Motor neuron (in vitro differentiated cells): Measurements from ENCODE around the gene WASHC4. TPM values are rescaled to one million over a fixed set of nuclear protein-coding genes. Genes with fewer than 3 reads are reported as not detected.

ENCODE experiments used
- ATAC-seq, 8 experiments: fragments of 200-7000 bp; cut with Tn5 transposase; replicated peaks in 6 of 8; 2 replicates each; pipeline ENCODE4 v1.8.0; 2021; ENCODE audit warnings: mild to moderate bottlenecking in 8 of 8, moderate library complexity in 8 of 8
- H3K27ac ChIP-seq, 2 donors: fragments of 250-450 bp; sonication (Bioruptor Pico); 2 replicates each; pipeline ENCODE4 v1.9.0; 2021; ENCODE audit warnings: antibody characterized with exemption in 2 of 2, mild to moderate bottlenecking in 2 of 2, moderate library complexity in 1 of 2
- H3K4me1 ChIP-seq, 2 donors: fragments of 250-450 bp; sonication (Bioruptor Pico); replicated peaks in 1 of 2; 2 replicates each; pipeline ENCODE4 v1.6.1; 2021; ENCODE audit warnings: antibody characterized with exemption in 2 of 2, mild to moderate bottlenecking in 2 of 2, moderate library complexity in 1 of 2
- H3K4me3 ChIP-seq, 5 donors: fragments of 250-450 bp; sonication (Bioruptor Pico); 2 replicates each; pipeline ENCODE4 v1.9.0; 2021; ENCODE audit warnings: antibody characterized with exemption in 5 of 5, mild to moderate bottlenecking in 5 of 5, moderate library complexity in 4 of 5
- WGBS, 10 experiments: fragments of 450-650 bp; shearing (Covaris generic); methylation state at CpG; one replicate each; pipeline ENCODE4 v1.0.0; 2022; 5-methylcytosine and 5-hydroxymethylcytosine counted together
- in situ Hi-C, 9 experiments: fragments of 400-800 bp; cut with MboI; loops; one replicate each; pipeline ENCODE4 v1.15.0; 2021; ENCODE audit warnings: low sequenced_read_pairs in 9 of 9, low pct_unique_long_range_greater_than_20kb in 2 of 9; ENCODE audit not compliant: unreplicated experiment in 9 of 9
- total RNA-seq, 8 experiments: library from RNA; unstranded; fragments of 300-600 nt; gene quantifications; 2 replicates each; pipeline versions ENCODE4 v1.2.3 to v1.2.4, GENCODE V29; 2022

The WASHC4 gene
- total RNA-seq, 8 experiments from 2014 or later, result 29.1 to 88.6 (median 37.5) TPM

DNA sequence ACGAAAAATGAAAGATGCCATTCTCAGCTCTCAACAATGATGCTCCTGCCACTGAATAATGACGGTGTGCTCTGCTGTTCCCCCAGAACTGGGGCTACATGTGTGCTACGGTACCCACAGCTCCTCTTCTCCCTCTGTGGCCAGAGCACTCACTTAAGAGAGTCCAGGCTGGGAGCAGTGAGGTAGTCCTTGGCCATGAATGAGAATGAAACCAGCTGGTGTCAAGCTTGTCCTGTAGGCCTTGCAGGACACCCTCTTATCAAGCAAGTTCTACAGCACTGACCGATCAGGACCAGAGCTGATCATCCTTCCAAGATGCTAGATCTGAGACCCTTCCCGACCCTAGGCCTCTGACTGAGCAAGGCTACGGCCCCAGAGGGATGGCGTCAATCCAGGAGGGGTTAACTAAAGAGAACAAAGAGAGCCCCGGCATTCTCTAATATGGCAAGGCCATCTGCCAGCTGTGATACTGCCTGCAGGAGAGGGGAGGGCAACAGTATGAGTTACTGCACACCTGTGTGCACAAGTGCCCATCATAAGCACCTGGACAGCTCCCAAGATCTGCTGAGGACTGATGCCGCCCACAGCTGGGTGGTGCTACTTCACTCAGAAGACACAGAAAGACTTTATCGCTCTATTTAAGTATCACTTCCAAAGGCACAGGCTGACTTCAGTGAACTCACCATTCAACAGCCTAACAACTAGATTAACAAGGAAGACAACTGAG is 98.0 kb downstream of the WASHC4 start:
- ATAC-seq, result no peak
- peaks cover 0 to 7% of the 10 kb centered on the region in 2 donors for H3K4me1 ChIP-seq
- no peak overlapping the region for H3K27ac ChIP-seq
- in situ Hi-C loops, result loop anchor here in 2 of 9 experiments (25.0 kb wide), 1 partner anchor 182 kb away; no protein-coding TSS in a partner anchor
- 26 to 100% (median 97%) methylated on average over 1 to 7 of the region's 10 CpGs; no CpG with 5 or more reads in 1 of the 10 experiments for WGBS, 10 experiments
- no peak overlapping the region for H3K4me3 ChIP-seq

DNA sequence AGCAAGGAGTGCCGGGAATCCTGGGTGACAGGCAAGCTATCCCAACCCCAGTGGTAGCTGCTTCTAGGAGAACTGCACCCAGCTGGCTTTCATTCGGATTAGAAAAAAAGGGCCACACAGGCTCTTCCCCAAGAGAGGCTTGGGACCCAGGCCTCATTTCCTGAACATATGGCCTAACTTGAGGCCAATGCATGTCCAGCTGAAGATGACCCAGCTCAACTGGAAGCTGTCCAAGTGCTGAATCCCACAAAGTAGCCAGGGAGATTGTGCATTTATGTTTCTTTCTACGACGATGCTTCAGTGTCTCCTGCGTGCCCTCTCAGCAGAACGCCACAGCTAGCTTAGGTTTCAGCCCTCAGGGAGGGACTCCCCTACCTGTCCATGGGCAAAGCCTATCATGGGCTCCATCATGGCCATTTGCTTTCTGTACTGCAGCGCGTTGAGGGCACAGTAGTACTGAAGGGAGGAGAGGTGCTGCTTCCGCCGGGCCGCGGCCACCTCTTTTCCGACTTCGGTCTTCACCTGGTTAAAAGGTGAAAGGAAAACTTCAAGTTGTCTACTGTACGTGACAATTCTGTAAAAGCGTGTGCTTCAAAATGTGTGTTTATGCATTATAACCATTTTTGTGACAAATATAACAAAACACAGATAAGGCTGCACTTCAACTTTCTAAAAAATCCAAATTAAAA is 99.3 kb downstream of the WASHC4 start:
- in situ Hi-C loops, result loop anchor here in 2 of 9 experiments (25.0 kb wide), 1 partner anchor 180 kb away; no protein-coding TSS in a partner anchor
- 93 to 100% (median 100%) methylated on average over 1 to 10 of the region's 16 CpGs; no CpG with 5 or more reads in 2 of the 10 experiments for WGBS, 10 experiments
- ATAC-seq, result no peak
- H3K4me3 ChIP-seq, result no peak overlapping the region
- H3K27ac ChIP-seq, result no peak overlapping the region
- peaks cover 0 to 7% of the 10 kb centered on the region in 2 donors for H3K4me1 ChIP-seq

DNA sequence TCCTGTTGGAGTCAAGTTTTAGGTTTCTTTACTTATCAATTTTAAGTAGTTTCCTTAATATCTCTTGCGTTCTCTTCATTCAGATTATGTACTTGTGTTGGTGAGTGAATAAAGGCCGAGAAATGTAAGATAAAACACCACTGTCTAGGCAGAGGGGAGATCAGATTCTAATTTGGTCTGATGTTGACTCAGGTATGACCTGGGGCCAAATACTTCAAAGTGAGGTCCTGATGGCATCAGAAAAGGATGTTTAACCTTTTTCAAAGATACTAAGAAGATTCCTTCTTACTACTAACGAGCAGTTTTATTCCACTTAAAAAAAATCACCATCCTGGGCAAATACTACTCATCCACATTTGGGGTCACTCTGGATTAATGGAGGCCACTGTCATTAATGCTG is 101.6 kb downstream of the WASHC4 start:
- H3K4me3 ChIP-seq, result no peak overlapping the region
- no peak overlapping the region for H3K27ac ChIP-seq
- ATAC-seq, result no peak
- H3K4me1 ChIP-seq, result no peaks in the 10 kb centered on the region
- whole genome bisulfite sequencing, 10 experiments, result 60 to 100% (median 93%) methylated on average over 2 to 3 of the region's 3 CpGs; no CpG with 5 or more reads in 1 of the 10 experiments
- in situ Hi-C loops, result loop anchor here in 2 of 9 experiments (25.0 kb wide), 1 partner anchor 178 kb away; no protein-coding TSS in a partner anchor

DNA sequence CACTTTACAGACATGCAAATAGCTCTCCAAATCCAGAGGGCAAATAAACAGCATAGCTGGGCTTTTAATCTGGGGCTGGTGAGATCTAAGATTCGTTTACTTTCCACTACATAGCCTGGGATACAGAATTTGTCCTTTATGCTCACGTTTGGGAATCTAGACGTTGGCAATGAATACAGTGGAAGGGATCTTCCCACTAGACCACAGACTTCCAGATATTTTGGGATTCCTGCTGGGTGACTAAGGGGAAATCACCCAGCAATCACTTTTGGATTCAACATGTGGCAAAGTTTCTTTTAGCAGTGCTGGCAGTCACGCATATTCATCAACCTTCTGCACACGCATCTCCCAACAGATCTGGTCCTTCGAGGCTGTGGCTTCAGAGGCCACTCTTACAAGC is 104.9 kb downstream of the WASHC4 start:
- peak in 4 of 8 experiments; percentile 41 to 88 (median 64) for ATAC-seq
- H3K27ac ChIP-seq, result no peak overlapping the region
- in situ Hi-C loops, result loop anchor here in 2 of 9 experiments (25.0 kb wide), 1 partner anchor 175 kb away; no protein-coding TSS in a partner anchor
- WGBS, 10 experiments, result 17 to 80% (median 51%) methylated on average over 1 to 6 of the region's 6 CpGs; no CpG with 5 or more reads in 4 of the 10 experiments
- no peaks in the 10 kb centered on the region for H3K4me1 ChIP-seq
- H3K4me3 ChIP-seq, result no peak overlapping the region

DNA sequence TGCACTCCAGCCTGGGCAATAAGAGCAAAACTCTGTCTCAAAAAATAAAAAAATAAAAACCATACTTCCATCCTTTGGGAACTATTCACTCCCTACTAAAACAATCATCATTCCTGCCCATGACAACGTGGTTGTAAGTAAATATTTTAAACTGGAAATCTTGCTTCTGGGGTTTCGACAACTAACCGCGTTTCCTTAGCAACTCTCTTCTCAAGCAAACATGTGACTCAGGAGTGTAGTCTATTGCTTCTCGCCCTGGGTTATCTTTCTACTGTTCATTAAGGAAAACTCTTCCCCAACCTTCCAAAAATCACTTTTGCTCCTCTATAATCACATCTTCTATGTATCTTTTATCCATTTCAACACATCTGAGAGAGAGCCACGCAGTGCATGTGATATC is 106.6 kb downstream of the WASHC4 start:
- no peaks in the 10 kb centered on the region for H3K4me1 ChIP-seq
- WGBS, 10 experiments, result 42 to 100% (median 93%) methylated on average over 1 to 6 of the region's 6 CpGs
- no peak overlapping the region for H3K4me3 ChIP-seq
- no peak overlapping the region for H3K27ac ChIP-seq
- in situ Hi-C loops, result loop anchor here in 2 of 9 experiments (25.0 kb wide), 1 partner anchor 173 kb away; no protein-coding TSS in a partner anchor
- peak in 1 of 8 experiments; percentile 57 for ATAC-seq

DNA sequence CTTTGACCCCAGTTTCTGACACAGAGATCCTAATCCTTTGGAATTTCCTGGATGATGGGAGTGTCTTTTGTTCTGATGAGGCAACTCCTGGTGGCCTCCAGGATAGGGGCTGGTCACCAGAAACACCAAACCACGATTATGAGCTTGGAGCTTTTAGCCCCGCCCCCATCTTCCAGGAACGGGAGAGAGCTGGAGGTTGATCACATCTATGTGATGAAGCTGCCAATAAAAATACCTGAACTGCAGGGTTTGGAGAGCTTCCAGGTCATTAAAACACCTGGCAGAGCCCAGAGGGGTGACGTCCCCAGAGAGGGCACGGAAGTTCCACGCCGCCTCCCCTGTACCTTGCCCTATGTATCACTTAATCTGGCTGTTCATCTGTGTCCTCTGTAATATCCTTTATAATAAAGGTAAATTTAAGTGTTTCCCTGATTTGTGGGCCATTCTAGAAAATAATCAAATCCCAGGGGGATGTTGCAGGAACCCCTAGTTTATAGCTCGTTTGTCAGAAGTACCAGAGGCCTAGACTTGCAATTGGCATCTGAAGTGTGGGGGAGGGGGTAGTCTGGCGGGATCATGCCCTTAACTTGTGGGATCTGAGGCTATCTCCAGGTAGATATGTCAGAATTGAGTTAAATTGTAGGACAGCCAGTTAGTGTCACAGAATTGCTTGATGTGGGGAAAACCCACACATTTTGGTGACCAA is 107.3 kb downstream of the WASHC4 start:
- no peak for ATAC-seq
- in situ Hi-C loops, result loop anchor here in 2 of 9 experiments (25.0 kb wide), 1 partner anchor 172 kb away; no protein-coding TSS in a partner anchor
- 64 to 100% (median 91%) methylated on average over 1 to 7 of the region's 9 CpGs; no CpG with 5 or more reads in 3 of the 10 experiments for WGBS, 10 experiments
- no peak overlapping the region for H3K4me3 ChIP-seq
- no peaks in the 10 kb centered on the region for H3K4me1 ChIP-seq
- H3K27ac ChIP-seq, result no peak overlapping the region

DNA sequence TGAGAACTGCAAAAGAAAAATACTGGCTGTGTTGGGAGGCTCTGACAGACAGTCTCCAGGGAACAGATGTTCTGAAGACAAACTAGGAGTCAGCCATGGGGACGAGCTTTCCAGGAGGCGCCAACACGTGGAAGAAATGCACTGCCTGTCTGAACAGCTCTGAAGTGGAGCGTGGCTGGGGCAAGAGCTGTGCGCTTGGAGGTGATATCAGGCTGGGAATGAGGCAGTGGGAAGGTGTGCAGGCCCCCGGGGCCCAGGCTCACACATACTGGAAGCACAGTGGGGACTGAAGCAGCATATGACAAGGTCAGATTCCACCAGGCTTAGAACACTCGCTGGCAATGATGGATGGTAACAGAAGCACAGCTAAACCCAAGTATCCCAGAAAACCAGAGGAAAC is 110.9 kb downstream of the WASHC4 start:
- H3K4me3 ChIP-seq, result no peak overlapping the region
- H3K27ac ChIP-seq, result no peak overlapping the region
- H3K4me1 ChIP-seq, result no peaks in the 10 kb centered on the region
- 19 to 80% (median 40%) methylated on average over 1 to 5 of the region's 7 CpGs; no CpG with 5 or more reads in 5 of the 10 experiments for WGBS, 10 experiments
- in situ Hi-C loops, result loop anchor here in 2 of 9 experiments (25.0 kb wide), 1 partner anchor 169 kb away; no protein-coding TSS in a partner anchor
- no peak for ATAC-seq

Other genes with a start within 250 kb of the WASHC4 start
- 10 to 100 TPM in 7 of 8 experiments, 1 to 10 TPM in 1; 6.4 to 45.1 (median 16.9) TPM for gene SLC41A2, start 149.4 kb upstream of the WASHC4 start, total RNA-seq
- 10 to 100 TPM in 6 of 8 experiments, 1 to 10 TPM in 2; 7.4 to 20.6 (median 13.1) TPM for gene NOPCHAP1, start 121.4 kb upstream of the WASHC4 start, total RNA-seq
- gene ALDH1L2, start 23.3 kb upstream of the WASHC4 start, total RNA-seq, result 10 to 100 TPM in 7 of 8 experiments, 1 to 10 TPM in 1; 5.0 to 28.7 (median 16.6) TPM
- gene APPL2, start 128.4 kb downstream of the WASHC4 start, total RNA-seq, result 10 to 100 TPM; 14.5 to 50.9 (median 19.2) TPM
- 10 to 100 TPM in 5 of 8 experiments, 1 to 10 TPM in 3; 5.1 to 55.8 (median 17.8) TPM for gene C12orf75, start 223.0 kb downstream of the WASHC4 start, total RNA-seq